ENCODE measurements around the gene EHD4.

- TF ChIP-seq, protein P1, sequence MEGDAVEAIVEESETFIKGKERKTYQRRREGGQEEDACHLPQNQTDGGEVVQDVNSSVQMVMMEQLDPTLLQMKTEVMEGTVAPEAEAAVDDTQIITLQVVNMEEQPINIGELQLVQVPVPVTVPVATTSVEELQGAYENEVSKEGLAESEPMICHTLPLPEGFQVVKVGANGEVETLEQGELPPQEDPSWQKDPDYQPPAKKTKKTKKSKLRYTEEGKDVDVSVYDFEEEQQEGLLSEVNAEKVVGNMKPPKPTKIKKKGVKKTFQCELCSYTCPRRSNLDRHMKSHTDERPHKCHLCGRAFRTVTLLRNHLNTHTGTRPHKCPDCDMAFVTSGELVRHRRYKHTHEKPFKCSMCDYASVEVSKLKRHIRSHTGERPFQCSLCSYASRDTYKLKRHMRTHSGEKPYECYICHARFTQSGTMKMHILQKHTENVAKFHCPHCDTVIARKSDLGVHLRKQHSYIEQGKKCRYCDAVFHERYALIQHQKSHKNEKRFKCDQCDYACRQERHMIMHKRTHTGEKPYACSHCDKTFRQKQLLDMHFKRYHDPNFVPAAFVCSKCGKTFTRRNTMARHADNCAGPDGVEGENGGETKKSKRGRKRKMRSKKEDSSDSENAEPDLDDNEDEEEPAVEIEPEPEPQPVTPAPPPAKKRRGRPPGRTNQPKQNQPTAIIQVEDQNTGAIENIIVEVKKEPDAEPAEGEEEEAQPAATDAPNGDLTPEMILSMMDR (IDR thresholded peaks at IDR 0.05; ENCODE audit: poor library complexity): no peak
- TF ChIP-seq EZH2 (IDR thresholded peaks at IDR 0.05; ENCODE audit: borderline replicate concordance) (no peak), EZH2phosphoT487 (IDR thresholded peaks at IDR 0.05; ENCODE audit: low read depth, severe bottlenecking, unreplicated experiment) (no peak)
Measured at GRCh38 chr15:41849861-41850260, 122.5 kb downstream of the EHD4 start.

Measured in hepatocyte (in vitro differentiated cells).